NCI-H446 (cell line): ENCODE measurements around the gene ATP1A1.

Experiments
- DNase-seq, 2 experiments: peaks; one replicate each; lab custom pipeline; 2025; lab: John Stamatoyannopoulos, UW

Gene ATP1A1

DNA sequence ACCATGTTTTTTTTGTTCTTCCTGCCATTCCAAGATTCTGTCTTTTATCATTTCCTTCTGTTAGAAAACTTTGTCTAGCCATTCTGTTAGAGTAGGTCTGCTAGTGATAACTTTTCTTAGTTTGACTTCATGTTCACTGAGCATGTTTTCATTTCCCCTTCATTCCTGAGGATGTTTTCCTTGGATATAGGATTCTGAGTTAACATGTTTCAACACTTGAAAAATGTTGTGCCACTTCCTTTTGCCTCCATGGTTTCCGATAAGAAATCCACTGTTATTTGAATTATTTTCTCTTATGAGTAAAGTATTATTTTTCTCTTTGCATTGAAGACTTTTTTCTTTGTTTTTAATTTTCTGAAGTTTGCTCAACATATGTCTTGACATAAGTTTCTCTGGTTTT, 66.7 kb downstream of the ATP1A1 start:
- no peak for DNase-seq

DNA sequence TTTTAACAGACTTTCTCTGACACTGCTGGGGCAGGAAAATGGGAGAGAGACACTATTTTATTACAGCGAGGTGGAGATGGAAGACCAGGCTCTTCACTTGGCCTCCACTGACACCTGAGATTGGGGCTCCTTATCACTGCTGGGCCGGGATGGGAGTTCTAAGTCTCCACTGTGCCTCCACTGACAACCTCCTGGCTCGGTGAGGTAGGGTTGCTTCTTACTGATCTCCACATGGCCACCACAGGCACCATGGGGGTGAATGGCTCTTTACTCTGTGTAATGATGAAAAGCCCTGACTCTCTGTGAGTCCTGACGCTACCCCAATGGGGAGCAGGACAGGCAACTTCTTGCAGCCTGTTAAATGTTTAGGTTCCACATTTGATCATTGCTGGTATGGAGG, 67.7 kb downstream of the ATP1A1 start:
- DNase-seq = no peak

DNA sequence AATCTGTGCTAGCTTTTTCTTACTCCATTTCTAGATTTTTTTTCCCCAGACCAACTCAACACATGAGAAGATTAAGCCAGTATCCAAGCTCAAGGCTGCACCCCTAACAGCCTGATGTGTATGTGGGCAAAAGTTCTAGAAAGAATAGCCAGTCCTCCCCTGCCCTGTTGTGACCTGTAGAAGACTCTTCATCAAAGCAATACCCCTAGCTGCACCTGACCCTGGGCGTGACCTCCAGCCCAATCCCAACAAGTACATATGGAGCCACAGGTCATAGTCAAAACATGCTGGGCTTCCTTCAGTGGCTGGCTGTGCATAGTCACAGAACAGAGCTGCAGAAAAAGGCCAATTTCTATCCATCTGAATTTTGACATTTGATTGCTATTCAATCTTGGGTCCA, 72.5 kb downstream of the ATP1A1 start:
- DNase-seq = no peak

DNA sequence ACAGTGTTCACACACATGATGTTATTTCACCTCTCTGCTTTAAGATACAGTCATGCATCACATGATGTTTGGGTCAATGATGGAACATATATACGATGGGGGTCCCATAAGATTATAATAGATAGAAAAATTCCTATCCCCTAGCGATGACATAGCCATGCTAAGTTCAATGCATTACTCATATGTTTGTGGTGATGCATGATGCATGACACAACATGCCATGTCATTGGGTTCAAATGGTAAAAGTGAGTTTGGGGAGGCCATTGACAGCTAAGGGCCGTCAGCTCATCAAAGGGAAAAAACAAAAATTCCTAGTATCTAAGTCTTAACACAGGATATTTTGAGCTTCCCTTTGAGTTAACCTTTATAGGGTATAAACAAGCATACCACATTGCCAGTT, 73.6 kb downstream of the ATP1A1 start:
- DNase-seq = no peak

DNA sequence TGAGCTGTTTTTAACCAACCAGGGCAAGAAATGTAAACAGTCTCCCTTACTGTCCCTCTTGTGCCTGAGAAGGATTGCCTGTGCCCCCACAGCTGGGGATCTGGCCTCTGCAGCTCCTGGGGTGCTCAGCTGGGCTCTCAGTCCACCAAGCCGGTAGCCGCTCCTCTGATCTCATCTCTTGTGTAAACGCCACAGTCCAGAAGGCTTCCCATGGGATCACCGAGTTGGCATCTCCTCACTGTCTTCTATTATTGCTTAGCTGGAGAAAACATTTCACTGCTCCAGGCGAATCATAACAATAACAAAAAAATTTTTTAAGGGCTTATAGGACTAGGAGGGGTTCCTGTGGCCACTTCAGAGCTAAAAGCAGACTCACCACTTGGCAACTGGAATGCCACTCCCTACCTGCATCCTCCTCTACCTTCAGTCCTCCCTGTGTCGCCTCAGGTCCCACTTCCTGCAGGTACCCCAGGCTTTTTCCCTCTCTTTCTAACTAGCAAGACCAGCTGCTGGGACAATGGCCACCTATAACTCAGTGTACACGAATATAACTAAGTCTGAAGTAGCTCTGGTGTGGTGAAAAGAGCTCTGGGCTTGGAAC, 75.8 kb downstream of the ATP1A1 start:
- no peak for DNase-seq

DNA sequence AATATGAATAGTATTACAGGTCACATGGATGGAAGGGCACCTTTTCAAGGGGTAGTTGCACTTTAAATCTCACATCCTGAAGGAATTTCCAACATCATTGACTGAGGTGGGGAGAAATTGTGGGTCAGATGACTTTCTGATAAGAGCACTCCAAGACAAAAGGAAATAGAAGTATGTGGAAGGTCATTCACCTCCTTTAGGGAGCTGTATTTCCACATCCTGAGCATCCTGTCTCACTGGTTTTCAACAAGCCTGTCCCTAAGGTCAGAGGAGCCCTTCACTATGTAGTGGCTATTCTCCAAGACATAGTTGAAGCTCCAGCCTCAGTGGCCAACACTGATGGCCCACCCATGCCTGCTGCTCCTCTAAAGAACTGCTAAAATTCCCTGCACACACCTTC, 76.5 kb downstream of the ATP1A1 start:
- DNase-seq = no peak

DNA sequence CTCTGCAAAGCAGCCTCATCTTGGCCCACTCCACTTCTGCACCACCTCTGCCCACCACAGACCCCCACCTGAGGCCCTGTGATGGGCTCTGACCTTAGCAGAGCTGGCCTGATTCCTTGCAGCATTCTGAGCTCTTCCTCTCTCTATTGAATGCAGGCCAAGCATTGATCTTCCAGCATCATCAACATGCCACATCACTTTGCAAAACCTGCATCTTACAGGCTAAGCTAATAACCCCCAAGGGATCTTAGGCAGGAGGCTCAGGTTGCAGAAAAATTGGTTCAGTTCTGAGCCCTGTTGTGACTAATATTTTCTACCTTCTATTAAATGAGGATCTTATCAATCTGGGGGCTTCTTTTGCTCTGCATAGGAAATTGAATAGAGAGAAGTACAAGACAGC, 78.7 kb downstream of the ATP1A1 start:
- no peak for DNase-seq

DNA sequence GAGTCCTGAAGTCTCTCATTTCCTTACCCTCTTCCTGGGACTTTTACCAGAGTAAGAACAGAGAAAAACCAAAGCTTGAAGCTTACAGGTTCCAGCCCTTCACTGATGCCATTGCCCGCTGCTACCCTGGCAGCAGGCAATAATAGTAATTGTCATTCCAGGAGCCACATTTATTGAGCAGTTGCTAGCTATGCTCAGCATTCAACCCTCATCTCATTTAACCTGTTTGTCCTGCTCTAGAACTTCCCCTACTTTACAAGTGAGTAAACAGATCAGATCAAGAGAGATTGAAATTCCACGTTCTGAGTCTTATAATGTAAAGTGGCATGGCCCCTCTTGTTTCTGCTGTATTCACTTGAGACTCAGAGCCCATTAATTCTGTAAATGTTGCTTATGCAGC, 80.4 kb downstream of the ATP1A1 start:
- no peak for DNase-seq

DNA sequence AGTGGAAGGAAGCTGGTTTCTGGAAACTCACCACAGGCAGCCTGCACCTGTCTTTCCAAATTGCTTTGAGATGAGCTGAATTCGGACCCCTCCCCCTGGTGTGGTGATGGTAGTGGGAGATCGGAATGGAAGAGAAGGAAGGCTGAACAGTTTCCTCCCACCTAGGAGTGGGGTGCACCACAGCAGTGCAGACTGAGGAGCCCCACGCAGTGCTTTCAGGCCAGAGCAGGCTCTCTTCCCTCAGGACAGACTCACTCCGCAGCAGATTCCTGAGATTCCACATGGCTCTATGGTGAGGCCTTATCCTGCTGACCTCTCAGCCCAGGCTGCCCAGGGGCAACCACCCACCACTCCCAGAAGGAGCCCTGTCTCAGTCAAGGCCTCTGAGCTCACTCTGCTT, 80.9 kb downstream of the ATP1A1 start:
- no peak for DNase-seq
